Measurements from ENCODE around the gene LRTM2. TPM values are rescaled to one million over a fixed set of nuclear protein-coding genes. Genes with fewer than 3 reads are reported as not detected.

The LRTM2 gene
- total and polyA plus RNA-seq, 8 donors: not detected

DNA sequence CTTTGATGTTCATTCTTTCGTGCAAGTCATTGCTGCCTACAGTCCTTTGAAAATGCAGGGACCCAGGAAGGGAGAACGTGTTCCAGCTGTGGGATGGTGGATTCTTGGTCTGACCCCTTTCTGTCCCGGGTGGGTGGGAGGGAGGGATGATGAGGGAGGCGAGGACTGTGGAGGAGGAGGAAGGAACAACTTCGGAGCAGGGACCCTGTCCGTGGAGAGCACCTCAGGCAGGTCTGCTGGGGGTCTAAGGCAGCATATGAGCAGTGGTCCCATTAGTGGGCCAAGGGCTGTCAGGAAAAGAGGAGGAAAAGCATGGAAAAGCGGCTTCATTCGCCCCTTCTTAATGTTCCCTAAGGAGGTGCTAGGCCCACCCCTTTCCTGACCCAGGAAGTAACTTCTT lies 62.0 kb downstream of the LRTM2 start:
- intact Hi-C loops (cut with DNase I): no loop called here

DNA sequence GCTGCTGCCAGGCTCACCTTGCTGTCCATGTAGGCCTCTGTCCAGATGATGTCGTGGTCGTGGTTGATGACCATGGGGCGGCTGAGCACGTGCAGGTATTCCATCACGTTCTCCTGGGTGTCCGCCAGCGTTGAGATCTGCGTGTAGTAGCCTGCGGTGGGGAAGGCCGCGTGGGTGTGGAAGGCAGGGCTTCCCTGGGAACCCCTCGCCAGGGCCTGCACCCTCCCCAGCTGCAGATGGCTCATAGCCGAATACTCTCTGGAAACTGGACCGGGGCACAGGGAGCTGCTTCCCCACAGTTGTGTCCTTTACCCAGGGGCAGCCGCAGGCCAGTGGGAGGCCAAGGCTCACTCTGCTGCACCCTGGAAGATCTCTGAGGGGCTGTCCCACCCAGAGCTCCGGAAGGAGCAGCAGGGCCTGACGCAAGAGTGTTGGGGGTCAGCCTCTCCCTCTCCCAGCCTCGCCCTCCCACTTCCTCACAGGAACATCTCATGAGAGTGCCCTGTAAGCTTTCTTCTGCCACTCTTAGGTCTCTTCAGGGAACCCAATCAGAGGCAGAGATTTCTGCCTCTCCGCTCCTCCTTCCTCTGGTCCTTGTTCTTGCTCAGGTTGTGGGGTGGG lies 62.6 kb downstream of the LRTM2 start:
- intact Hi-C loops (cut with DNase I): no loop called here
- DNase-seq (no peak), ATAC-seq (no peak)
- TF ChIP-seq, protein P1, sequence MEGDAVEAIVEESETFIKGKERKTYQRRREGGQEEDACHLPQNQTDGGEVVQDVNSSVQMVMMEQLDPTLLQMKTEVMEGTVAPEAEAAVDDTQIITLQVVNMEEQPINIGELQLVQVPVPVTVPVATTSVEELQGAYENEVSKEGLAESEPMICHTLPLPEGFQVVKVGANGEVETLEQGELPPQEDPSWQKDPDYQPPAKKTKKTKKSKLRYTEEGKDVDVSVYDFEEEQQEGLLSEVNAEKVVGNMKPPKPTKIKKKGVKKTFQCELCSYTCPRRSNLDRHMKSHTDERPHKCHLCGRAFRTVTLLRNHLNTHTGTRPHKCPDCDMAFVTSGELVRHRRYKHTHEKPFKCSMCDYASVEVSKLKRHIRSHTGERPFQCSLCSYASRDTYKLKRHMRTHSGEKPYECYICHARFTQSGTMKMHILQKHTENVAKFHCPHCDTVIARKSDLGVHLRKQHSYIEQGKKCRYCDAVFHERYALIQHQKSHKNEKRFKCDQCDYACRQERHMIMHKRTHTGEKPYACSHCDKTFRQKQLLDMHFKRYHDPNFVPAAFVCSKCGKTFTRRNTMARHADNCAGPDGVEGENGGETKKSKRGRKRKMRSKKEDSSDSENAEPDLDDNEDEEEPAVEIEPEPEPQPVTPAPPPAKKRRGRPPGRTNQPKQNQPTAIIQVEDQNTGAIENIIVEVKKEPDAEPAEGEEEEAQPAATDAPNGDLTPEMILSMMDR (IDR thresholded peaks at IDR 0.05): no peak
- Histone ChIP-seq H3K4me1 (no peaks in the 10 kb centered on the region), H3K27me3 (peaks cover 0 to 13% of the 10 kb centered on the region in 2 donors), H3K36me3 (no peaks in the 10 kb centered on the region), H3K4me3 (no peak overlapping the region), H3K9me3 (no peaks in the 10 kb centered on the region), H3K27ac (no peak overlapping the region)

More for the DNA sequence above, 62.0 kb downstream of the LRTM2 start:
- no peaks in the 10 kb centered on the region for H3K36me3 ChIP-seq
- H3K27ac ChIP-seq: no peak overlapping the region
- no peak for ATAC-seq
- peaks cover 0 to 13% of the 10 kb centered on the region in 2 donors for H3K27me3 ChIP-seq
- no peak for DNase-seq
- H3K9me3 ChIP-seq: no peaks in the 10 kb centered on the region
- no peak overlapping the region for H3K4me3 ChIP-seq
- TF ChIP-seq, protein P1 (IDR thresholded peaks at IDR 0.05): no peak
- H3K4me1 ChIP-seq: no peaks in the 10 kb centered on the region

DNA sequence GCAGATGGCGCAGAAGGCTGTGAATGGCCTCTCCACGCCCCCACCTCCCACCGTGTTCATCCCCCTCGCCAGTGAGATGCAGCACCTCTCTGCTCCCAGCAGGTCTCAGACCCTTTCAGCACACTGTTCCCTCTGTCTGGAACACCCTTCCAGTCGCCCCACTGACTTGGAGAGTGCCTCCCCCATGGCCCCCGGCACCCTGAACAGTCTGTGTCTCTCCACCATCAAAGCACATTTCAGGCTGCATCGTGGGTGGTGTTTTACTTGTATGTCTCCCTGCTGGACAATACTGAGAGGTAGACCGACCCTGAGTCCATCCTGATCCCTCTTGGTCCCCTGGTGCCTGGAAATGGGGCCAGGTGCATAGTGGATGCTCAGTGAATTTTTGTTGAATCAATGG lies 63.1 kb downstream of the LRTM2 start:
- H3K27ac ChIP-seq: no peak overlapping the region
- no peaks in the 10 kb centered on the region for H3K9me3 ChIP-seq
- peaks cover 0 to 13% of the 10 kb centered on the region in 2 donors for H3K27me3 ChIP-seq
- H3K4me1 ChIP-seq: no peaks in the 10 kb centered on the region
- TF ChIP-seq, protein P1 (IDR thresholded peaks at IDR 0.05): no peak
- DNase-seq: no peak
- ATAC-seq: no peak
- no peaks in the 10 kb centered on the region for H3K36me3 ChIP-seq
- intact Hi-C loops (cut with DNase I): no loop called here
- H3K4me3 ChIP-seq: no peak overlapping the region

DNA sequence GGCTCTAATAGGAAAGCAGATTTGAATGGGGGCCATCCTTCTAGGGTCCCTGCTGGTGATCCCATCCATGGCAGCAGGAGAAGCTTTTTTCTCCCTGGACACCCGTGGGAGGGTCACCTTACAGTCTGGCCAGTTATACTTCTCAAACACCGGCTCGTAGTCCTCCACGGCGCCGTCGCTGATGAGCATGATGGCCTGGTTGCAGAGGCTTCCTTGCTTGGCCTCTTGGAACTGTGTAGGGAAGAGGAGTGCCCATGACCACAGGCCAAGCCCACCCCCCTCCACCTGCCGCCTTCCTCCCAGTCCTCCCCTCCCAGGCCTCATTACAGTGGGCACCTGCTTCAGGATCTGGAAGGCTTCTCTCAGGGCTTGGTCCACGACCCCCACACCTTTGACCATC lies 64.3 kb downstream of the LRTM2 start:
- Histone ChIP-seq H3K4me3 (no peak overlapping the region), H3K27me3 (peaks cover 0 to 13% of the 10 kb centered on the region in 2 donors), H3K27ac (no peak overlapping the region), H3K4me1 (no peaks in the 10 kb centered on the region), H3K36me3 (no peaks in the 10 kb centered on the region), H3K9me3 (no peaks in the 10 kb centered on the region)
- ATAC-seq (no peak), DNase-seq (no peak)
- TF ChIP-seq, protein P1 (IDR thresholded peaks at IDR 0.05): no peak
- intact Hi-C loops (cut with DNase I): no loop called here

DNA sequence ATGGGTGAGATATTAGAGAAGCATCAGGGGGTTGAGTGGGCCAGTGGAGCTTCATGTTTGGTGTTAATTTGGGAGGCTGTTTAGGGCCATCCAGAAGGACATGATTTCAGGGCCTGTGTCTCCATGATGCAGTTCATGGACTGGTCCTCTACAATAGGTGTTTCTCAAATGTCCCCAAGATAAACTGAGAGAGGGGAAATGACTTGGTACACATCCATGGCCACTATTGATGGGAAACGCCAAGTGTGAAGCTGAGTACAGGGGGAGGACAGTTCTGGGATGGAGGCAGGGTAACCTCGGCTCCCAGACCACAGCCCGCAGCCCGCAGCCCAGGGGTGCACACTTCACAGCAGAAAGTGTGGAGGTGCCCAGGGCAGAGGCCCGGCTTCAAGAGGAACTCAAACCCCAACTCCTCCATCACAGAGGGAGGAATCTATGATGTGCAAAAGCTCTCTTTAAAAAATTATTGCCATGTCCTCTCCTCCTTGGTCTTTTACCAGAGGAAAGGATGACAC lies 64.8 kb downstream of the LRTM2 start:
- DNase-seq (no peak), ATAC-seq (no peak)
- intact Hi-C loops (cut with DNase I): no loop called here
- no peak overlapping the region for H3K27ac ChIP-seq
- peaks cover 0 to 13% of the 10 kb centered on the region in 2 donors for H3K27me3 ChIP-seq
- H3K4me1 ChIP-seq: no peaks in the 10 kb centered on the region
- H3K9me3 ChIP-seq: no peaks in the 10 kb centered on the region
- H3K4me3 ChIP-seq: no peak overlapping the region
- TF ChIP-seq, protein P1 (IDR thresholded peaks at IDR 0.05): no peak
- H3K36me3 ChIP-seq: no peaks in the 10 kb centered on the region

Measured in left lung (tissue), 10 donors.